ENCODE measurements around the gene ITSN1. TPM values are rescaled to one million over a fixed set of nuclear protein-coding genes. Genes with fewer than 3 reads are reported as not detected.

Gene ITSN1
- total and polyA plus RNA-seq, 2 experiments from 2014 or later: 77.9 to 95.7 TPM

GRCh38 chr21:33865996-33866575 is 223.8 kb downstream of the ITSN1 start:
- Histone ChIP-seq H3K4me1 (ENCODE audit: insufficient read depth) (no peaks in the 10 kb centered on the region), H3K27me3 (ENCODE audit: insufficient read depth) (no peaks in the 10 kb centered on the region), H3K79me2 (replicated peaks; ENCODE audit: insufficient read depth) (no peaks in the 10 kb centered on the region), H3K4me2 (no peak overlapping the region), H4K20me1 (replicated peaks; ENCODE audit: insufficient read depth) (no peaks in the 10 kb centered on the region), H3F3A (replicated peaks; ENCODE audit: low read depth) (no peaks in the 10 kb centered on the region), H3K36me3 (ENCODE audit: insufficient read depth) (no peaks in the 10 kb centered on the region), H3K27ac (ENCODE audit: low read depth) (no peak overlapping the region), H3K9me2 (ENCODE audit: insufficient read depth) (peaks cover 3% of the 10 kb centered on the region; the same call in 1 of the 2 replicates), H2AFZ (no peak overlapping the region), H3K4me3 (no peak overlapping the region)
- H3K4me3 Mint-ChIP-seq: no peak overlapping the region
- DNase-seq (ENCODE audit: low spot score) (no peak), ATAC-seq (no peak)
- H3K4me1 Mint-ChIP-seq: no peaks in the 10 kb centered on the region
- H3K27ac Mint-ChIP-seq: no peak overlapping the region
- H3K9me3 Mint-ChIP-seq: no peaks in the 10 kb centered on the region; the same call in 2 of the 3 replicates
- no peaks in the 10 kb centered on the region for H3K36me3 Mint-ChIP-seq (ENCODE audit: low read depth)
- TF ChIP-seq EZH2 (IDR thresholded peaks at IDR 0.05; ENCODE audit: low read depth, unreplicated experiment) (no peak), ZNF462 (CRISPR knock-in tag; IDR thresholded peaks at IDR 0.05) (no peak), ETS1 (IDR thresholded peaks at IDR 0.05) (no peak), STAT1 (IDR thresholded peaks at IDR 0.05; ENCODE audit: unreplicated experiment) (no peak), JUNB (IDR thresholded peaks at IDR 0.05; ENCODE audit: unreplicated experiment) (no peak)
- H3K27me3 Mint-ChIP-seq (ENCODE audit: insufficient read depth, low read depth, poor library complexity): peaks cover 5% of the 10 kb centered on the region
